T-helper 22 cell (primary cell): ENCODE measurements around the gene MPRIP.
"Not testable (repeated sequence)": the region's sequence is repeated elsewhere in the genome, so short reads cannot be mapped to it uniquely, and the experiment has no call there.

Source experiments
- DNase-seq: peaks from one replicate; pipeline ENCODE4 v3.0.0-alpha.2; 2020; ENCODE audit warnings: low read depth

The MPRIP gene, protein sequence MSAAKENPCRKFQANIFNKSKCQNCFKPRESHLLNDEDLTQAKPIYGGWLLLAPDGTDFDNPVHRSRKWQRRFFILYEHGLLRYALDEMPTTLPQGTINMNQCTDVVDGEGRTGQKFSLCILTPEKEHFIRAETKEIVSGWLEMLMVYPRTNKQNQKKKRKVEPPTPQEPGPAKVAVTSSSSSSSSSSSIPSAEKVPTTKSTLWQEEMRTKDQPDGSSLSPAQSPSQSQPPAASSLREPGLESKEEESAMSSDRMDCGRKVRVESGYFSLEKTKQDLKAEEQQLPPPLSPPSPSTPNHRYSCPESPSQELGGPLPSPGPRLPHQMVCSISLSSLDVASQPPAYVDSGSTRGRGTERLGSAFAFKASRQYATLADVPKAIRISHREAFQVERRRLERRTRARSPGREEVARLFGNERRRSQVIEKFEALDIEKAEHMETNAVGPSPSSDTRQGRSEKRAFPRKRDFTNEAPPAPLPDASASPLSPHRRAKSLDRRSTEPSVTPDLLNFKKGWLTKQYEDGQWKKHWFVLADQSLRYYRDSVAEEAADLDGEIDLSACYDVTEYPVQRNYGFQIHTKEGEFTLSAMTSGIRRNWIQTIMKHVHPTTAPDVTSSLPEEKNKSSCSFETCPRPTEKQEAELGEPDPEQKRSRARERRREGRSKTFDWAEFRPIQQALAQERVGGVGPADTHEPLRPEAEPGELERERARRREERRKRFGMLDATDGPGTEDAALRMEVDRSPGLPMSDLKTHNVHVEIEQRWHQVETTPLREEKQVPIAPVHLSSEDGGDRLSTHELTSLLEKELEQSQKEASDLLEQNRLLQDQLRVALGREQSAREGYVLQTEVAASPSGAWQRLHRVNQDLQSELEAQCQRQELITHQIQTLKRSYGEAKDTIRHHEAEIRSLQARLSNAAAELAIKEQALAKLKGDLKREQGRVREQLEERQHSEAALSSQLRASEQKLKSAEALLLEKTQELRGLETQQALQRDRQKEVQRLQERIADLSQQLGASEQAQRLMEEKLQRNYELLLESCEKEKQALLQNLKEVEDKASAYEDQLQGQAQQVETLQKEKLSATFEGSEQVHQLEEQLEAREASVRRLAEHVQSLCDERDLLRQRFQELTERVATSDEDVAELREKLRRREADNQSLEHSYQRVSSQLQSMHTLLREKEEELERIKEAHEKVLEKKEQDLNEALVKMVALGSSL (N-terminal part only)

DNA sequence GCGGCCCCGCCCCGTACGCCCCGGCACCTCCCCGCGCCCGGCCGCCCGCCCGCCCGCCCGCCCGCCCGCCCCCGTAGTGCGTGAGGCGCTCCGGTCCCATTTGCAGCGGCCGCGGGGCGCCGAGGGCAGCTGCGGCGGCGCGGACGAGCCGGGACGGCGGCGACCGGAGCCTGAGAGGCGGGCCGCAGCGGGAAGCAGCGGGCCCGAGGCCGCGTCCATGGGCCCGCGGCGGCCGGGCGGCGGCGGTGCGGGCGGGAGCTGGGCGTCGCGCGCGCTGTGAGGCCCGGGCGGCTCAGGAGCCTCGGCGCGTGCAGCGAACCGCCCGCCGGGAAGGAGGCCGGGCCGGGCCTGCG, at the start of gene MPRIP:
Gene MPRIP, plus strand, starts transcription at position 74 of the 353 bp plus-strand sequence. CDS start 392 bp downstream, outside the sequence.
- no peak for DNase-seq

DNA sequence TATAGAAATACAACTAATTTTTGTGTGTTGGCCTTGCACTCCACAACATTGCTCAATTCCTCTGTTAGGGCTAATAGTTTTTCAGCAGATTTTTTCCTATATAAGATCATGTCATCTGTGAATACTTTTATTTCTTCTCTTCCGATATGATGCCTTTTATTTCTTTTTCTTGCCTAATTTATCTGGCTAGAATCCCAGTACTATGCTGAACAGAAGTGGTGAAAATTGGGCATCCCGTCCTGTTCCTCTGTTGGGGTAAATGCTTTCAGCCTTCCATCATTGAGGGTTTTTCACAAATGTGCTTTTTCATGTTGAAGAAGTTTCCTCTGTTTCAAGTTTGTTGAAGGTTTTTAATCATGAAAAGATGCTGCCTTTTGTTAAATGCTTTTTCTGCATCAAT, 47.6 kb upstream of the MPRIP start:
- no peak for DNase-seq

DNA sequence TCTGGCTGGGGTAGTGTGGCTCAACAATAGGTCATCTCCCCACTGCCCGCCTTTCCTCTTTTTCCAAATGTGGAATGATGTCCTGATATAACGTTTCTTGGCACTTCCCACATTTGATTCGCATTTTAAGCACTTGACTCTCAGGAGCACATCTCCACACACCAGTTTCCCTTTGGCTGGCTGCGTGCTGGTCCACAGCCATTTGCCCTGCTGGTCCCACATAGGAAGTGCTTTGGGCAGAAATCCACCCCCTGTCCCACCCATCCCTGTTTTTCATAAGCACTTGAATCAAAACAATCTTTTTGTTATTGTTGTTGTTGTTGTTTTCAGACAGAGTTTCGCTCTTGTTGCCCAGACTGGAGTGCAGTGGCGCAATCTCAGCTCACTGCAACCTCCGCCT, 46.3 kb upstream of the MPRIP start:
- DNase-seq, result no peak

DNA sequence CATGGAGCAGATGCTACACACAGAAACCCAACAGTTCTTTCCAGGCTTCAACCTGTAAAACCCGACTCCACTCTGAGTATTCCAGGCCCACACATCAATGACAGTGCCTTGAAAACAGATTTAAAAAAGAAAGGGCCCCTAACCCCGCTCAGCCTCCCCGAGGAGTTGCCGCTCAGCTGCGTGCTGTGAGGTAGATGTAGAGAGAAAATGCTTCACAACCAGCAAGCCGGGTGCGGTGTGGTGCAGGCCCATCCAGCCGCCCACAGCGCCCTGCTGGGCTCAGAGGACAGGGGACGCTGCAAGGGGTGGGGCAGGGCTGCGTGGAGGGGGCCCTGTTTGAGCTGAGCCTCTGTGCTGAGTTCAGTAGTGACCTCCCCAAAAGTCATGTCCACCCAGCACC, 45.5 kb upstream of the MPRIP start:
- not testable (repeated sequence) for DNase-seq

DNA sequence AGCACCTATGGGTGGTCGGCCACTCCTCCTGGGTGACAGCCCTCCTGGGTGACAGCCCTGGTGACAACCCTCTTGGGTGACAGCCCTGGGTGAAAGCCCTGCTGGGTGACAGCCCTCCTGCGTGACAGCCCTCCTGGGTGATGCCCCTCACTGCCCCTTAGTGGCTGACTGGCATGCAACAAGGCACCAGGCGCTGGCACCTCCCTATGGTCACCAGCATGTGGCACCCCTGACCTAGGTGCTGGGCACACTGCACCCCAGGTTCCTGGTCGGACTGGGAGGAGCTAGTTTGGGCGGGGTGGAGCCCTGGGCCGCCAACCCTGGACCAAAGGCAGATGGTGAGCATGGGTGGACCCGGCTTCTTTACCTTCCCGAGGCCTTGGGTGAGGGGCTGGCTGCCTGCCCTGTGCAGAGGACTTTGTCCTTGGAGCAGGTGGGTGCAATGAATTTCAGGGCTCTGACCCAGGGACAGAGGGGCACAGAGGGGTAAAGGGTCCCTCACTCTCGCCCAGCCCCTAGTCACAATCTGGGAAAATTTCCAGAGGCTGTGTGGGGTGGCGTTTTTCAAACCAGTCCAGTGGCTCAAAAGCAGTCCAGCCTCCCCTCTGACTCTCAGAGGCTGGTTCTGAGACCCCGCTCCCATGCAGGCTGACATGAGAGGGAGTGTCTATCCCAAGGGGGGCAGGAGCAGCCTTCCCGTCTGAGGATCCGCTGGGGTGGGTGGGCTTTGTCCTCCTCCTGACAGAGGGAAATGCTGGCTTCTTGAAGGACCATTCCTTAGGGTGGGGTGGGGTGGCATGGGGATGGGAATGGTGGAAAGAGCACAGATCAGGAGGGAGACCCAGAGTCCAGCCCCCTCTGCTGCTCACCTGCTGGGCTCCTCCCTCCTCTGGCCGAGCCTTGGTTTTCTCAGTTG, 44.5 kb upstream of the MPRIP start:
- no peak for DNase-seq

DNA sequence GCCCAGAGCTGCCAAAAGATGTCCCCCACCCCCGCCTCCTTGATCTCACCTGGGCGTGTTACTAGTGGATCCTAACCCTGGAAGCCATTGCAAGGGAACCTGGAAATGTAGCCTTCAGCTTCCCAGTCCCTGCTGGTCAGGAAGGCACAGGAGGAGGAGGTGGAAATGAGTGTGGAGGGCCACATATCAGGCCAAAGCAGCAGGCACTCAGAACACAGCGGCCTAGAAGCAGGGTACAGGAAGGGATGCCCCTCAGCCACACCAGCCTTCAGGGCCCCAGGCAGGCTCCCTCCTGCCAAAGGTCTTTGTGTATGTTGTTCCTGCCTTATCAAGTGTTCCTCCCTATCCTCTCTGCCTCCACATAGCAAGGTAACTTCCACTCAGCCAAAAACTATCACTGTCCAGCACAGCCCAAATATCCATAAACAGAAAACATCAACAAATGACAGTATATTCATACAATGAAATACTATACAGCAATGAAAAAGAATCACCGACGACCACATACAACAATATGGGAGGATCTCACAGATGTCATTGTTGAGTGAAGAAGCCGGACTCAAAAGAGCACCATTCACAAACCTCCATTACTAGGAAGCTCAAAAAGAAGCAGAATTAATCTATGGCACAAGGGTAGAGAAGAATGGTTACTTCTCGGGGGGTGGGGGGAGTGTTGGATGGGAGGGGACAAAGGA, 42.2 kb upstream of the MPRIP start:
- no peak for DNase-seq

DNA sequence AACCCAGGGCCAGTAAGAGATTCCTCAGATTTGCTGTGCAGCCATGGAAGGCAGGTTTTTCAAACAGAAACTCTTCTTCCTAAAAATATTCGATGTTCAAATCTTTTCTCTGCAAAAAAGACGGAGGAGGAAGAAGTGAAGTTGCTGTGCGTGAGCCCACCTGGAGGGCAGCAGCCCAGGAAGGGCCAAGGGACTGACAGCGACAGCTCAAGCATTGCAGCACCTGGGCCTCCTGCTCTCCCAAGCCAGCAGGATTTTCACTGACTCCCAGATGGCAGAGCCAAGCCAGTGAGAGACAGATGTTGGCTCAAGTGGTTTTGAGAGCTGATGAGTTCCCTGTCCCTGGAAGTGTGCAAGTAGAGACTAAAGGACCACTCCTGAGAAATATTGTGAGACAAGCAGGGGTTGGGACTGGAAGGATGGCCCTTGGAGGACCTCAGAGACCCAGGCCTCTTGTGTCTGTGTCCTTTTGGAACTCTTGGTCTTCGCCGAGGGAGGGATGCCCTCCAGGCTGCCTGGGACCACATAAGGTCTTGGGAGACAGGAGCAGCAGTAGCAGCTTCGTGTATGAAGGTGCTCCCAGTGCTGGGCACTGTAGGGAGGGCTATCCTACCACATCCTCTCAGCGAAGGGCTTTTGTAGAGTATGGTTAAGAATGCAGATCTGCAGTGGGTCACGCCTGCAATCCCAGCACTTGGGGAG, 41.0 kb upstream of the MPRIP start:
- no peak for DNase-seq

DNA sequence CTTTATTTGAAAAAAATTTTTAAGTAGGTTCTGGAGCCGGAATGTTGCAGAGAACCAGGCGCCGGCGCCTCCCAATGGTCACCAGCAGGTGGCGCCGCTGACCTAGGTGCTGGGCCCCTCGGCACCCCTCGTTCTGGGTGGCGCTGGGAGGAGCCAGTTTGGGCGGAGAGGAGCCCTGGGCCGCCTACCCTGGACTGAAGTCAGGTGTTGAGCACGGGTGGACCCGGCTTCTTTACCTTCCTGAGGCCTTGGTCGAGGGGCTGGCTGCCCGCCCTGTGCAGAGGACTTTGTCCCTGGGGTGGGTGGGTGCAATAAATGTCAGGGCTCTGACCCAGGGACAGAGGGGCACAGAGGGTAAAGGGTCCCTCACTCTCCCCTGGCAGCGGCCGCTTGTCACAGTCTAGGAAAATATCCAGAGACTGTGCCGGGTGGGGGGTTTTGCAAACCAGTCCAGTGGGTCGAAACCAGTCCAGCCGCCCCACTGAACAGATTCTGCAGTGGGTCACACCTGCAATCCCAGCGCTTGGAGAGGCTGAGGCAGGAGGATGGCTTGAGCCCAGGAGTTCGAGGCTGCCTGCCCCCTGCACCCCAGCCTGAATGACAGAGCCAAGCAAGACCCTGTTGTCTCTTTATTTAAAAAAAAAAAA, 40.3 kb upstream of the MPRIP start:
- DNase-seq, result peak; percentile 24

DNA sequence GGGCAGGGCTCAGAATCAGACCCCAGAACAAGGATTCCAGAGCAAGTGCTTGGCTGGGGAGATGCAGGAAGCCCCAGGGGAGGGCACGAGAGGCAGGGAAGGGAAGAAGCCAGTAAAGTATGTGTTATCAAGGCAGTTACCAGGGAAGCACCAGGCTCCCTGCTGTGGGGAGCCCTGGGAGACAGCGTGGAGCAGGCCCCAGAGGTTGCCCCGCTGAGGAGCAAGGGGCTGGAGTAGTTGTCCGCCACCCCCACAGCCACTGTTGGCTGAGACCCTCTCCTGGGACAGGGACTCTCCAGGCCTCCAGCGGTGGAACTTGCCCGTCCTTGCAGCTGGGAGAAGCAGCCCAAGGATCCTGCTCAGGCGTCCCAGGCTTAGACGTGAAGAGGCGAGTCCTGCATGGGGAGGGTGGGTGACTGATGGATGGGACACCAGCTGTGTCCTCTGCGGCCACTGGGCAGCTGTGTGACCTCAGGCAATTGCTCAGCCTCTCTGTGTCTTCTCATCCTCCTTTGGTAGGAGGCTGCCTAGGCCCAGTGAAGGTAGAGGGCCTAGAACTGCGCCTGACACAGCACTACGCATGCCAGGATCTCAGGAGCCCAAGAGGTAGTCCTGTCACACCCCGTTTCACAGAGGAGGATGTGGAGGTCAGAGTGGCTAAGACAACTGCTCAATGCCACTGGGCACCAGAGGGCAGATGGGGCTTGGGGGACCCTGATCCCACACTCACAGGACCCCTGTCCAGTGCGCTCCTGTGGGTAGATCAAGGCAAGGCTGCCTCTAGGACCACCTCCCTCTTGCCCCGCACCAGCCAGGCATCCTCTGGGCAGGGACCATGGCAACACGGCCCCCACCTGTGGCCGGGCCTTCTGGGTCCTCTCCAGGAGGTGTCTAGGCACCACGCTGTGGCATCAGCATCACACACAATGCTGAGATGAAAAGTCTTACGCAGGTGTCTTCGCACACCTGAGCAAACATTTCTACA, 39.2 kb upstream of the MPRIP start:
- not testable (repeated sequence) for DNase-seq

DNA sequence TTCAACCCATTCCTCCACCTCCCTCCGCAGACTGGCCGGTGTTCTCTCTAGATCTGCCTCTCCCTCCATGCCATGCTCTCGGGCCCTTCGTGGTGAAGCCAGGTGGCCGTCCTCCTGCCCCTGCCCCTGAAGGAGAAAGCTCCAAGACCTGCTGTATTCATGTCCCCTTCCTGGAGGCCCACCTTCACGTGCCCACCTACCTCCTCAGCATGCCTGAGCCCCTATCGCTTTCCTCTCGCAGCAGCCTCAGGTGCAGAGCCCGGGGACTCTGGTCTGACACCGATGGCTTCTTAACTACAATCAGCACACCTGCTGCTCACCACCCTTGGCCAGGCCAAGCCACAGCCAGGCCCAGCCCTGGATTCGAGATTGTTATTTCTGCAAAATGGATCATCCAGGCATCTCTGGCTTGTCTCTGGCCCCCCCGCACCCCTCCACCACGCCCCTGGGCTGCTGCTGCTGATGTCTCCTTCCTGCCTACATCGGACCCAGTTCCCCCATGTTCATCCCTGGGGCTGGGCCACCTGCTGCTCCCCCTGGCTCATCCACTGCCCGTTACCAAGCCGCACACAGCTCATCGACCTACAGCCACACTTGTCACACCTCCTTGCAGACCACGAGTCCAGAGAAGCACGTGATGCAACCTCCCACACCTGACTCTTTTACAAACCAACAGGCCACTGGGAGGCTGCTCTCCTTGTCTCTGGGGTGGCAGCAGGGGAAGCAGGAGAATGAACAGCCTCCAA, 37.8 kb upstream of the MPRIP start:
- no peak for DNase-seq

DNA sequence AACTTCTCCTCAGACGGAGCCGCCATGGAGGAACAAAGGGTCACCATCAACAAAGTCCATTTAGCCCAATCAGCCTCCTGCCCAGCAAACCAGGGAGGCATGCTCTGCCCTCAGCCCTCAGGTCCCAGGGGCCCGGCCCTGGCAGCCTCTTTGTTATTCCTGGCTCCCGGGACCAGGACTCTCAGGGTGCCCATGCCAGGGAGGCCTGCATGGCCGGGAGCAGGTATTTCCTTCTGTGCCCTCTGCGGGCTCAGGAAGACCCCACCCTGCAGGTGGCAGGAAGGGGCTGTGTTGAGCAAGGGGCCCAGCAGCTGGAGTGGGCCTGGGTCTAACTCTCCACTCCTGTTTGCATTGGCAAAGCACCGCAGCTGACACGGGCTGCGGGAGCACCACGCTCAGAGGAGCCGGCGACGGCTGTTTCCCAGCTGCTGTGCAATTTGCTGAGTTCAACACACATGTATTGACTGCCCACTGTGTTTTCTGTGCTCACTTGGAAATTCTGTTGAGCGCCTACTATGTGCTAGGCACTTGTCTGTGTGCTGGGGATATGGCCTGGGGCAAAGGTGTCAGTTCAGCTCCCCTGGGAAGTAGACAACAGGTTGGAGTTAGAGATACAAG, 37.2 kb upstream of the MPRIP start:
- DNase-seq, result not testable (repeated sequence)

DNA sequence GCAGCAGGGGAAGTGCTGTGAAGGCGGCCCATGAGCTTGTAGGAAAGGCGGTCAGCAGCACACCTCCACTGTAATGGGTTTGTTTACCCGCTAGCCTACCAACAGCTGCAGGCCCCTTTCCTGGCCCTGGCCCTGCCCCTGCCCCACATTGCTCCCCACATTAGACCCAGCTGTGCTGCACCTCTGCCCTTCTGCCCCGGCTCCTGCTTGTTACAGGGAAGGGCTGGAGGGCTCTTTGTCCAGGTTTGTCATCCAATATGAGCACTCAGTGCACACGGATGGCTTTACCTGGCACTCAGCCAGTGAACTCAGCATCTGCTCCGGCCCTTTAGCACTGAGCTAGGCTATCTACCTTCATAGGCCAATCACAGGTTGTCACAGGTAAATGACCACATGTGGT, 34.4 kb upstream of the MPRIP start:
- not testable (repeated sequence) for DNase-seq

DNA sequence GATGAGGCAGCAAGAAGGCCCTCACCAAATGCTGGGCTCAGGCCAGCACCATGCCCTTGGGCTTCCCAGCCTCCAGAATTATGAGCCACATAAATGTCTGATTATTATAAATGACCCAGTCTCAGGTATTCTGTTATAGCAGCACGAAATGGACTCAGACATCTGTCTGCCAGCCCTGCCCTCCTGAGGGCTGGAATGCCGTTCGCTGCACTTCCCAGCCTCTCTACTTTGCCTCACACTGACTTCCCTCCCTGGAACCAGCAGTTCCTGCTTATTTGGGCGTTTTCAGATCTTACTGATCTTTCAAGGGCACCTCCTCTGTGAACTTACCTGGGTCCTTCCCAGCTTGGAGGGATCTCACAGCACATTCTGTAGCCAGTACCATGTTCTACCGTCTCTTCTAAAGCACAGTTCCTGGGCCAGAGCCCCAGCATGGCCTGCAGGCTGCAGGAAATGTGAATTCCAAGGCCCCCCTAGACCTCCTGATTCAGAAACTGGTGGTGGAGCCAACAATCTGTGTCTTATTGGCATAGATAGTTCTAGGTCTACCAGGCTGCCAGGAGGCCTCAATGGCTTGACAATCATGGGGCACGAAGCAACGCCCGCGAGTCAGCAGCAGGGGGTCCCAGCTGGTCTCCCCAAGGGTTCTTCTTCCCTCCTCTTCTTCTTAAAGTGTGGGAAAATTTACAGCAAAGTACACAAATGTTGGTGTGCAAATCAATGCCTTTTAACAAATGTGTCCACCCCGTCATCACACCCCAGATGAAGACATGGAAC, 33.4 kb upstream of the MPRIP start:
- DNase-seq, result not testable (repeated sequence)

DNA sequence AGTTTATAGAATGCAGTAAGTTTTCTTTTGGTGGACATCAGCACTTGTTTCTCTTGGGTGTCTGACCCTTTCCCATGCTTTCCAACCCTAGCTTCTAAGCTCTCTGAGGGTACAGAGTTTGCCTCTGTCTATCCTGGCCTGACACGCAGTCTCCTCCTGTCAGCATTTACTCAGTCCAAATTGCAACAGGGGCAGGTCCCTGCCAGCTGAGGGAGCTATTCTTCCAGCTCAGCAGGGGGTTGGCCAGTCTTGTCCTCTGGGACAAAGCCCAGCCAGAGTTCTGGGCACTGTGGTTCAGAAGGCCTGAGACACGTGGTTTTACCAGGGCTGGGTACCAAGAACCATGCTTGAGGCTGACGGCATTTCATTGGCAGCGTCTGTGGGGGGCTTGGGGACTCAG, 32.3 kb upstream of the MPRIP start:
- DNase-seq, result not testable (repeated sequence)

DNA sequence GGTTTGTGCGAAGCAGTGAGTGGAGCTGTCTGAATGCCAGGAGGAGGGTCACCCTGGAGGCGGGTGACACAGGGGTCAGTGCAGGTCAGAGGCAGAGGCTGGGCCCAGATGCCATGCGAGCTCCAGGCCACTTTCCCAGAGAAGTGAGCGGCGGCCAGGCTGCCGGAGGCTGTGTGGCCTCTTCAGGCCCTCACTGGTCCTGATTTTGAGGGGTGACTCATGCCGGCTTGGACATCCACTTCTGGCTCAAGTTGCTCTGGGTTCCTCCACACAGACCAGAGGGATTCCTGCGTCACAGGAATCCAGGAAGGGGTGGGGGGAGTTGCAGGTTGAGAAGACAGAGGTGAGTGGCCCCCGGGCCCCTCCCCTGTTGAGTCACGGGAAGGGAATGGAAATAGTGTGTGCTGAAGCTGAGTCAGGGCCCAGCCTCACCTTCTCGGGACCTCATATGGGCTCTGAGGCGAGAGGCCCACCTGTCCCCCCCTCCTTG, 31.7 kb upstream of the MPRIP start:
- not testable (repeated sequence) for DNase-seq
